ENCODE results near the gene OR10J4. TPM values are rescaled to one million over a fixed set of nuclear protein-coding genes. Genes with fewer than 3 reads are reported as not detected.
"Not testable (repeated sequence)": the region's sequence is repeated elsewhere in the genome, so short reads cannot be mapped to it uniquely, and the experiment has no call there.

OR10J4 gene
- not detected for total RNA-seq

DNA sequence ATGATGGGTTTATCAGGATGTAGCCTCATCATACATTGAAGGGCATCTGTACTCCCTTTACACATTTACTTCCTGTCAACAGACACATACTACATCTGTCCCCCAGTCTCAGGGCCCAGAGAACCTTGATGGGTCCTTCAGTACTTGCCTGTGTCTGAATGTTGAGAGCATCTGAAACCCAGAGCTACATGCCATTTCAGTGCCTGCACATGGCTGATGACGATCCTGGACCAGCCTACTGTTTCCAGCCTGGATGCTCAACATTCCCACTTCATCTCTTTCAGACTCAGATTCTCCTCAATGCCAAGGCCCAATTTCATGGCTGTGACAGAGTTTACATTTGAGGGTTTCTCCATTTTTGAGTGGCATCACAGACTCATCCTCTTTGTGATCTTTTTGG lies at the start of gene OR10J4:
OR10J4 (plus strand) TSS at position 301 of the 400 bp plus-strand sequence.
- POLR2A ChIA-PET = no interaction called here
- CTCF ChIA-PET = no interaction called here

GRCh38 chr1:159406821-159407220 lies 25.2 kb upstream of the OR10J4 start:
- POLR2A ChIA-PET = no interaction called here

GRCh38 chr1:159408862-159409400 lies 23.1 kb upstream of the OR10J4 start:
- ChIA-PET POLR2A (no interaction called here), CTCF (no interaction called here)

More at GRCh38 chr1:159406821-159407220, 25.2 kb upstream of the OR10J4 start:
- CTCF ChIA-PET = no interaction called here

DNA sequence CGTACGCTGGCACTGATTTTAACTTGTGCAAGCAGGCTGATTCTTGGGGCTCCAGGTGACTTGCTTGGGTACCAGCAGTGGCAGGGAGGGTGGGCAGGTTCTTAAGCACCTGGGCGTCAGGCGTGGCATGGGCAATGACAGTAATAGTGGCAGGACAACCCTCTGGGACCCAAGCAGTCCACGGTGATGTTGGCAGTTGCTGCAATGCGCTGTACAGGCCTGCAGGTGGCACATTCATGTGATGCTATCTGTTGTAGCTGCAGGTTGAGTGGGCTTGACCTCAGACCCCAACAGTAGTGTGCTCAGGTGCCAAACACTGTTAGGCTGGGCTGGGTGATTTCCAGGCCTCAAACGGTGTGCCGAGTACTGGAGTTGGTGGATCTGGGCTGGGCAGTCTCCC lies 10.2 kb upstream of the OR10J4 start:
- CTCF ChIA-PET = no interaction called here
- POLR2A ChIA-PET = no interaction called here

- CTCF ChIA-PET = no interaction called here
- POLR2A ChIA-PET = no interaction called here
These were observed 3.5 kb upstream of the OR10J4 start for GRCh38 chr1:159428536-159428935.

DNA sequence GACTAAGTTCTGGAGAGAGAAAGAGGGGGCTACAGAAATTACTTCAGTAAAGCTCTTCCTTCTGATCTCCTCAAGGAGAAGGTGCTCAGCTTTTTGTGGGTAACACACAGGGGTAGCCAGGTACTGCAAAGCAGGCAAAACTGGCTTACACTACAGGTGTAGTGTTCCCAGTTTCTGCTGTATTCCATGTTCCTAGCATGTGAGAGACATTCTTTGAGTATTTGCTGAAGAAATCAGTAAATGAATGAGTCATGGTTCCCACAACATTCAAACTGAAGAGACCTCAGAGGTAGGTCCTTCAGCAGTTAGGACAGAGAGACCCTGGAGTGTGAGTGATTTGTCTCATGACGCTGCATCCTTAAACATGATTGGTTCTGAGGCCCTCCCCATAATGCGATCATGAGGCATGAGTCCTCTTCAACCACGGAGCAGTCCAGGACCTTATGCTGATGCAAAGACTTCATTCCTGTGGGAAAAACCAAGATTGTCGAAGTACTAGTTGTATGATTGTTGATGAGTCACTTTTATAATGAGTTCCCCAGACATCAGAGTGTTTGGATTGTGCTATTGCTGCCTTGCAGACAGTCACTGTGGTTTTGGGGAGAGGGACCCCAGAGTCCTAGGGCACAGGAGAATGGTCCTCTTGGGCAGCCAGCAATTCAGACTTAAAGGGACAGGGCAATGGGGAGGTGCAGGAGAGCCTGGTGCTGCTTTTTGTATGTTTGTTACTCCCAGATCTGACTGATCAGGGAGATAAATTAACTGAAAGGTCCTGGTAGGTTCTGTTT lies 2.7 kb upstream of the OR10J4 start:
- POLR2A ChIA-PET = no interaction called here
- CTCF ChIA-PET = no interaction called here

- CTCF ChIA-PET = no interaction called here
These were observed 1.0 kb upstream of the OR10J4 start for GRCh38 chr1:159430985-159431384.

DNA sequence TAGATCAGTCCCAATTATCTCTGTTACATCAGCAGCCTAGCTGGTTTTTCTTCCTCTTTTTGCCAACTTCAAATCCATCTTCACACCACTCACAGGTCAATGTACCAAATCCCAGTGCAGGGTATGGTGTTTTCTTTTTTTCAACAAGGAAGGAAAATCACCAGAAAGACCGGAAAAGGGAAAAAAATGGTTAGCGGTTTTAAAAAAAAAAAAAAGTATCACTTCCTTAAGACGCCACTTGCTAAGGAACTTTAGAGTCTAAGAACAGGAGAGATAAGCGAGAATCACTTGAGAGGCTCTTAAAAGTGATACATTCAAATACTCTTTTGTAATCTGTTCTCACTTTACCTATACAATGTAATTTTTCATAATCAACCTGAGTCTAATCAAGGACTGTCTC lies 4.5 kb downstream of the OR10J4 start:
- POLR2A ChIA-PET = no interaction called here
- CTCF ChIA-PET = no interaction called here

More at GRCh38 chr1:159430985-159431384, 1.0 kb upstream of the OR10J4 start:
- POLR2A ChIA-PET = no interaction called here

DNA sequence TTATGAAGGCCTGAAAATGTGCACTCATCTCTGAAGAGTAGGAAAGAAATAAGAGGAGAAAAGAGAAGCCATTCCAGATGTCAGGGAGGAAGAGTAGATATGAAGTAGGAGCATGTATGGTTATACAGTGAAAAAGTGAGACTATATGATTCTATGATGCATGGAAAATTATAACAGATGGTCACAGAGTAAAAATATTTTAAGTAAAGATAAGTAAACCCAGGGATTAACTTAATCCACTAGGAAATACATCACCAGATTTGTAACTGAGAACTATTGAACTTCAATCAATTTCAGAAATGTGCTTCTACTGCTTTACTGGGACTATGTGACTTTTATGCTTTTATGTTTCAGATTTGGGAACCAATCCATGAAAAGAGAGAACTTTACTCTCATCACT lies 7.4 kb downstream of the OR10J4 start, which contains the start of gene OR10J1:
OR10J1 (plus strand) TSS at position 301 of the 400 bp plus-strand sequence; CDS start at position 371, 70 bp downstream.
- CTCF ChIA-PET = no interaction called here
- POLR2A ChIA-PET = no interaction called here

DNA sequence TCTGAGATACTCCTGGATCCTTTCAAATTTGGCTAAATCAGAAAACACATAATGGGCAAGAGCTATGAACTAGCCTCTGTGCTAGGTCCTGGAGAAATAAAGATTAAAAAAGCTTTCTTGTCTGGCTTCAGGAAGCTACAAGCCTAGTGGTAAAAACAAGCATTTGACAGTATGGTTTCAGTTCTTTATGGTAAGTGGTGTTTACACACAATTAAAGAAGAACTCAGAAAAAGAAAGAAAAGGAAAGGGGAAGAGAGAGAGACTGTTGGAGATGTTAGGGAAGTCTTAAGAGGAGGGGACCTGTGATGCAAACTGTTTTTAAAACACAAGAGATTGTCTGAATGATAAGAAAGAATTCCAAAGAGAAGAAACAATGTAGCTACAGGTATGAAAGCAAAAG lies 9.4 kb downstream of the OR10J4 start:
- ChIA-PET CTCF (no interaction called here), POLR2A (no interaction called here)

GRCh38 chr1:159442428-159442827 lies 10.4 kb downstream of the OR10J4 start:
- CTCF ChIA-PET = no interaction called here
- POLR2A ChIA-PET = no interaction called here

DNA sequence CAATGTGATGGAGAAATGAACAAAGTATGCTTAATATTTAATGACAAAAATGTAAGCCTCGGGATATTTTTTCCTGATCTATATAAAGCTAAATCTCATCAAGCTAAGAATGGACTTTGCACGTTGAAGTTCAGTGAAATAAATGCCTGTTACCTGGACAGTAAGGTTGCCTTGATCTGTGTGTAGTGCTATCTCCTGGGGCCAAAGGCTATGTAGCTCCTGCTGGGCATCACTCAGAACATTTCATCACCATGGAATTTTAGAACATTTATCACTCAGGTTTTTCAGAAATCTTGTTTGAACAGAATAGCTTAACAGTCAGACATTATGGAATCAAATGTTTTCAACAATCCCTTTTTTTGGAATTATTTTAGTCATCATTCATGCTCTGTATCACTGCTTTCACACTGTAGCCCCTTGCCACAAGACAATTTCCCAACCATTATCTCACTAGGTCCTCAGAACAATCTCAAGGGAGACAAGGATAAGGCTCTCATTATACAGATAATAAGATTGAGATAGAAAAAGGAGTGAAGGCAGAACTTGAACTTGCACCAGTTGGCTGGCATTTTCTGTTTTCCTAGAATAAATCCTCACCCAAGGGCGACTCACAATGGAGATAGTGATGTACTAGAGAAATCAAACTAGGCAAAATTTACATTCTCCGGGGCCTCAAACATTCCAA lies 11.2 kb downstream of the OR10J4 start:
- POLR2A ChIA-PET = no interaction called here
- CTCF ChIA-PET = no interaction called here

DNA sequence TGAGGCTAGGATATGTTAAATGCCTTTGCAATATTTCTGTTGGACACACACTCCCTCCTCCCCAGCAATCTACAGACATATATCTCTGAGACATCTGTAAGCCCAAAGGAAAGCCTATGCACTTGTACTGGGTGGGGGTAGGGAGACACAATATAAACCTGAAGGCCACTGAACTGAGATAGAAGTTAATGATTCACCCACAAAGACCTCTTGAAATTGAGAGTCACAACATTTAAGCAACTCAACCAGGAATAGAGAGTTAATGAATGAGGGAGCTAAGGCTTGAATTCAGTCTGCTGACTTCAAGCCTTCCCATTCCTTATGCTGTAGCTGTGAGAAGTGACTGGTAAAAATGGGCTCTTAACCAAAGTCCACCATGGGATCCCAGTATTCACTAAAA lies 12.5 kb downstream of the OR10J4 start:
- ChIA-PET CTCF (no interaction called here), POLR2A (interaction anchor here (0.6 kb wide), 1 partner anchor 29 kb away, joined by 4 read pairs; no protein-coding TSS in a partner anchor)

- POLR2A ChIA-PET = no interaction called here
These were observed 16.2 kb downstream of the OR10J4 start for GRCh38 chr1:159448181-159448580.

GRCh38 chr1:159449605-159450004 lies 17.6 kb downstream of the OR10J4 start:
- POLR2A ChIA-PET, CTCF ChIA-PET: not testable (repeated sequence)

More at GRCh38 chr1:159448181-159448580, 16.2 kb downstream of the OR10J4 start:
- CTCF ChIA-PET = no interaction called here

- ChIA-PET POLR2A (no interaction called here), CTCF (no interaction called here)
These were observed 27.5 kb downstream of the OR10J4 start for GRCh38 chr1:159459551-159459950.

DNA sequence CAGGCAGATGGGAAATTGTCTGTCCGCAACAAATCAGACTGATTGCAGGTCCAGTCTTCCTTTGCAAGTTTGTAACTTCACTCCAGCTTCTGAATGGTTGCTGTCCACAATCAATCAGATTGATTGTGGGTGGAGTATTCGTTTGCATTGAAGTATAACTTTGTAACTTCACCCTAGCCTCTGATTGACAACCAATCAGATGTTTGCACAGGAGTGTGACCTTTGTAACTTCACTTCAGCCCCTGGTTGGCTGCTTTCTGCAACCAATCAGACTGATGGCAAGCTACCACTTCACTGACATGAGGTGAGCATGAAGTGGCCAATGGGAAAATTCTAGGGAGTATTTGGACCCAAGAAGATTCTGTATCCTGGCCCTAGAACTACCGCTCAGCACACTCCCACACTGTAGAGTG lies 33.2 kb downstream of the OR10J4 start:
- POLR2A ChIA-PET = no interaction called here
- CTCF ChIA-PET = no interaction called here

DNA sequence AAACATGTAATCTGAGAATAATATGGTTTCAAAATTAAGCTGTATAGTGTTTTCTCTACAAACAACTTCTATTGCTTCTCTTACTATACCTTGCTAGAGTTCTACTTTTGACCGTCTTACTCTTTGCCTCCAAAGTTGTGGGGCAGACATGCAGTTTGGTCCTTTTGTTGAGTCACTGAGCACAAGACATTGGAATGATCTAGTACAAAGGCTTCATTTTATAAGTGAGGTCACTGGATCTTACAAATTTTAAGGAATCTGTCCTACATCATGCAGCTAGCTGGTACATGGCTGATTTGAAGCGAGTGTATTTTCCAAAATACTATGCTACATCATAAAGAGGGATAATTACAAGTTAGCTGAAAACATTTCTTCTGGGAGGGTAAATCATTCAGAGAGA lies 36.3 kb downstream of the OR10J4 start:
- ChIA-PET POLR2A (no interaction called here), CTCF (no interaction called here)

DNA sequence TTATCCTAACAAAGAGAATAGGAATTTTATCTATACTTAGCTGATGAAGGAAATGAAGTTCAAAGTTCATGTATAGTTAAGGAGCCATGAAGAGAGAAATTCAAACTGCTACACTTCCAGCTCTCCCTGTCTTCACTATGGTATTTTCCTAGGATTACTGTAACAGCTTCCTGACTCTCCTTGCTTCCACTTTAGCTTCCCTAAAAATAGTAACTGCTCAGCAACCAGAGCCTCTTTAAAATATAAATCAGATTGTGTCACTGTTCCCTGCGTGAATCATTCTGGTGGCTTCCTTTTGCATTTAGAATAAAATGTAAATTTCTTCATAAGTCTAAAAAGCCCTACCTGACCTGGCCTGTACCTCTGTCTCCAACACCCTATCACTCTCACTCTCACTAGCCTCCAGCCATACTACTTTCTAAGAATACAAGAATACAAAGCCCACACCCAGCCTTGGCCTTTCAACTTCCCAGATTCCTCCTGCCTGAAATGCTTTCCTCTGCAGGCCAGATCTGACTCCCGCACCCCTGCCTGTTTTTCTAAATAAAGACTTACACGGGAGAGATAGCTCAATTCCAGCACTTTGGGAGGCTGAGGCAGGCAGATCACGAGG lies 38.0 kb downstream of the OR10J4 start:
- POLR2A ChIA-PET = no interaction called here
- CTCF ChIA-PET = no interaction called here

- ChIA-PET CTCF (no interaction called here), POLR2A (interaction anchor here (0.6 kb wide), 1 partner anchor 29 kb away, joined by 4 read pairs; no protein-coding TSS in a partner anchor)
These were observed 41.3 kb downstream of the OR10J4 start for GRCh38 chr1:159473335-159473734.

DNA sequence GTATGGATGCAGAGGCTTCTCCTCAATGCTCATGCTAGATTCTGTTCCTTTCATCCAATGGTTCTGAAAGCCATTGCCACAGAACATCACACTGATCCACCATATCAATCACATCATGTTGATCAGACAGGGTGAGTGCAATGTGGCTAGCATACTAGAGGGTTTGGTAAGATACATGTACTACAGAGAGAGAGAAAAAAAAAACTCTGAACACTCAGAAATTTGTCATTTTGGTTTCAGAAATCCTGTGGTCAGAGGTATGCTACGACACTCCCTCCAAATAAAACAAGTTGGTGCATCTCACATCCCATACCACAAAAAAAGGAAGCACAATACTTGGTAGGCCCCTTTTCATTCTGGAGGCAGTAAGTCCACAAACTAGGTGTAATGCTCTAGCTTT lies 42.9 kb downstream of the OR10J4 start:
- CTCF ChIA-PET = no interaction called here
- POLR2A ChIA-PET = no interaction called here

Data from activated CD8-positive, alpha-beta memory T cell treated with anti-CD3 and anti-CD28 coated beads for 36 hours (primary cell).